GM19238 (cell line): ENCODE data around the gene NEMP1.
A peak's percentile ranks its signal among the peaks of the same experiment; 100 is the strongest.
"Not testable (repeated sequence)": the region's sequence is repeated elsewhere in the genome, so short reads cannot be mapped to it uniquely, and the experiment has no call there.

Experiments
- DNase-seq: peaks from one replicate; pipeline ENCODE4 v3.0.0; 2011; ENCODE audit warnings: low spot score; ENCODE audit not compliant: insufficient read length

The NEMP1 gene

DNA sequence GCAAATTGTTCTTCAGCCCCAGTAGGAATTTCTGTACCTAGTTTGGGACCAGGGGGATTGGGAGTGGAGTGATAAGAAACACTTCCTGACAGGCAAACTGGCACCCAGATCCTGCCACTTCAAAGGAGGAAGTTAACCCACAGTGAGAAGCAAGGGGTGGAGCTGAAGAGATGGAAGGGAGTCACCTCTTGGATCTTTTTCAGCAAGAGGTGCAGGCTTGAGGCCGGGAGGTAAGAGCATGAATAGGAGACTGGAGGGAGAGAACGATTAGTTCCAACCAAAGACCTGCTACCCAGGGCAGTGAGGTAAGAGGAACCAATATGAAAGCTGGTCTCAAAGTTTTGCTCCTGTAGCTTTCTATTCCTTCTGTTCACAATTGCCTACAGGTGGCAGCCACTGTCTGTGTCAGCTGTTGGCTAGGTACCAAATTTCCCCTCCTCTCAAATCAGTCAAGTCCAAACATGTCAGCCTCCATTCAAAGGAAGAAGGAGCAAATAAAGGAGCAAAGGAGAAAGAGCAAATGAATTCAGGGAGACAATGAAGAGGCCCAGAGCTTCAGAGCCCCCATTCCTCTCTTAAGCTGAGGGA, 47.4 kb downstream of the NEMP1 start:
- DNase-seq: peak; percentile 33

DNA sequence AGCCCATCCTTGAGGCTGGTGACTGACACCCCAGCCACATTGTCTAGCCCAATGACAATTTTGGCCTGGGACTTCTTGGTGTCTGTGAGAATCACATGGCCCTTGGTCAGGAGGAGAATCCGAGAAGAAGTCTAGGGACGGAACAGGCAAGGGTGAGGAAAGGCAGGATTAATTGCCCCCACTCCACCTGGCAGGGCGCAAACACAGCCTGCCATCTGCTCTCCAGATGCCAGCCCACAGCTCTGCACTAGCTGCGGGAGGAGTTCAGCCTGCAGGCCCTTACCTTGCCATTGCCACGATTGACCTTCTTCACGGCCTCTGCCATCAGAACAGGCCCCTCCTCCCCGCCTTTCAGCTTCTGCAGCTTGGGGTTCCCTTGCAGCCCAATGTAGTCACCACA, 49.1 kb downstream of the NEMP1 start:
- DNase-seq: no peak

DNA sequence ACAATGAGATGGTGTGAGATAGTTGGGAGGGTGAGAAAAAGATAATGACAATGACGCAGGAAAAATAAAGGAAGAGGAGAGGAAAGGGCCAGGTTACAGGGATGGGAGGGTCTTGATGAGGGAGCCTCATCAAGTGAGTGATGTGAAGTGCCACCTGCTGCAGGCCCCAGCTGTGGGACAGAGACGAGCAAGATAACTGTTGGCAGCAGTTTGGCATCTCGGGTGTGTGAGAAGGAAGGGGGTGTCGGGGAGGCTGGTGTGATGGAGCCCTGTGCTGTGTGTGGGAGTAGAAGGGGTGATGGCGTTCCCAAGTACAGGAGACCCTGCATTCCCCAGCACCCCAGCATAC, 50.8 kb downstream of the NEMP1 start:
- DNase-seq: no peak

GRCh38 chr12:57027011-57027804, 51.4 kb downstream of the NEMP1 start:
- DNase-seq: no peak

- DNase-seq: no peak
These were observed 53.4 kb downstream of the NEMP1 start for GRCh38 chr12:57025196-57025595.

- not testable (repeated sequence) for DNase-seq
These were observed 56.3 kb downstream of the NEMP1 start for GRCh38 chr12:57022324-57022723.

DNA sequence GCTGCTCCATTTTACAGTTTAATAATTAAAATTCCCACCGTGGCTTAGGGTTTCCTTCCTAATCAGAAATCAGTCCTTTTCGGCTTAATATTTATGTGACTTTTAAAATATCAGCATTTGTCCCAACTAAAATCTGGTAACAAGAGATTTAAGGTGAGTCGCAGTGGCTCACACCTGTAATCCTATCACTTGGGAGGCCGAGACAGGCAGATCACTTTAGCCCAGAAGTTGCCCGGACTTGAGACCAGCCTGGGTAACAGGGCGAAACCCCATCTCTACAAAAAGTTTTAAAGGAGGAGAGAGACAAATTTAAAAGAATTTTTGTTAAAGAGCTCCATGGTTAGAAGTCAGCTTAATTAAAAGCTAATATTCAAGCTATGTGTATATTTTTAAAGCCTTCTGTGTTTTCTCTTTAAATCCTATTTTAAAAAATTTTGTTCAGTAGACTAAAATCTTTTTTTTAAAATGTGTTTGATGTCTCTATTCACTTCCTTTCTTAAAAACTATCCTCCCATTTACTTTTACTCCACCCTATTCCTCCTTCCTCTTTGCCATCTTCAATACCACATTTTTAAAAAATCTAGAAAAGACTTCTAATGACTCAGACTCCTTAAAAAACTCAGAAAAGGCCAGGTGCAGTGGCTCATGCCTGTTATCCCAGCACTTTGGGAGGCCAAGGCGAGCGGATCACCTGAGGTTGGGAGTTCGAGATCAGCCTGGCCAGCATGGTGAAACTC, 58.4 kb downstream of the NEMP1 start:
- DNase-seq: no peak

DNA sequence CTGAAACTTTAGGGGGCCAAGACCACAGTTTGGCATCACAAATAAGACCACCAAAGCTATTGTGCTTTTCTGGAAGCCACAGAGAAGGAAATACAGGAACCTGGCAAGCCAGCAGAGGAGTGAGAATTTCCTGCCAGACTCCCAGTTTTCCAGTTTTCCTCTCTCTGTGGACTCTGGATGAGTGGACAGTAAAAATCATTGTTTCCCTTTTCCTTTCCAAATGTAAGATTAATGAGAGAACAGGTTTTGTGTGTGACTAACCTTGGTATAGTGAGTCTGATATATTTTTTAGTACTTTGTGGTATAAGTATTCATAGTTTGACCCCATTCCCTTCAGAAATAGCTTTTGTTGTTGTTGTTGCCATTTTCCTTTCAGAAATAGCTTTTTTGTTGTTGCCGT, 59.7 kb downstream of the NEMP1 start:
- no peak for DNase-seq

GRCh38 chr12:57018353-57018752, 60.2 kb downstream of the NEMP1 start:
- not testable (repeated sequence) for DNase-seq

GRCh38 chr12:57016348-57016747, 62.2 kb downstream of the NEMP1 start, which contains the start of gene TAC3:
Gene TAC3 (minus strand): TSS chr12:57016529. CDS start chr12:57015797, 732 bp downstream.
- no peak for DNase-seq

- peak; percentile 49 for DNase-seq
These were observed 65.8 kb downstream of the NEMP1 start for GRCh38 chr12:57012600-57013465.

DNA sequence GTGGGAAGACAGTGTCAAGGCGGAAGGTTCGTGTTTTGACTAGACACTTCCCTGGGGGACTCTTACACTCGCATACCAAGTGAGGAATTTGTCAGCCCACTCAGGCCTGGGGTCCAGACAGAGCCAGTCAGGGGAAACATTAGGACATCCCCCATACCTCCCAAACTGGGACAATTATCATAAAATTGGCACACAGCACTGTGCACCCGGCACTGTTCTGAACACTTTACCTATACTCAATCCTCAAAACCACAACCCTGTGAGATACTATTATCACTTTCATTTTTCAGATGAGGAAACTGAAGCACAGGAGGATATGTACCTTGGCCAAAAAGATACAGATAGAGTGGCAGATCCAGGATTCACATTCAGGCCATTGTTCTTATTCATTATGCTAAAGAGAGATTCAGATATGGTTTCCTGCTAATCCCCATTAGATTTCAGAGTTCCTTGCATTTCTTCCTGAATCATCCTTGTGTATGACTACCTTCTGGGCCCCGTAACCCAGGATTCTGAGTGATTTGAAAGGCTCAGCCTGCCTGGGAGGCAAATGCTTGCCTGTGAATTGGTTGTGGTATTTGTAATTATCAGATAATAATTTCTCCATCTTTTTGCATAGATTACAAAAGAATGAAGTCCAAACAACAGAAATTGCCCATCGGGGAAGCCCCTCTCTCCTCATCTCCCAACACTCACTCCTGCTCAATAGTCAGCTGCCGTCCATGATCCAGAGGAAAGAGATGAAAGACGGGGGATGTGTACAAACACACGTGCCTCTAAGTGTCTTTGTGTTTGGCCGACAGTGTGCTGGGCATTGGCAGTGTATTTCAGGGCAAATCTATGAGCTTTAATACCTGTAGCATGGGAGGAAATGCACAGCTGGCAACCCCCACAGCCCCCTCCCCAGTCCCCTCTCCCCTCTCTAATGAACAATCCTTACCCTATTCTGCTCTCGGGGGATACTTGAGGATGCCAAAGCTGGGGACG, 66.9 kb downstream of the NEMP1 start:
- no peak for DNase-seq

DNA sequence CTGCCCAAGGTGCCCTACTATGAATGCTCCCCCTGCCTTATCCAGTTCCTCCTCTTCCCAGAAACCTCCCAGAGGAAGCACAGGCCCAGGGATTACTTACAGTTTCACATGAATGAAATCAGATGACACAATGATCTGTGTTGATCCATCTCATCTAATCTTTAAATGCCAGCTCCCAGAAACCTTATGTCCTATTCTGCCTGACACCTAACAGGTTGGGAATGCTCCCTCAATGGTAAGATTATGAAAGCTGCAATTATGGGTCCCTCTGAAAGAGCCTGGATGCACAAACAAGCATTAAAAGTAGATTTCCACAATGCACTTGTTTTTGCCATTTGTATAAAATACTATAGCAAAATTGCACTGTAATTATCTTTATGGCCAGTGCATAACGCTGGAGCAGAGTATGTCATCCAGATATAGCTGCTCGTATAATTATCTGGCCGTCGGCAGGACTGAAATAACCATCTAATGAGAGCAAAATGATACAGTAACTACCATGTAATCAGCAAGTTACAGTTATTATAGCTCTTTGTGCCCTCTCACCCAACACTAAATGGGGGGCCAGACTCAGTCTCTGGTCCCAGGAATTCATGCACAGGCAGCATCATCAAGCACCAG, 67.9 kb downstream of the NEMP1 start:
- no peak for DNase-seq

DNA sequence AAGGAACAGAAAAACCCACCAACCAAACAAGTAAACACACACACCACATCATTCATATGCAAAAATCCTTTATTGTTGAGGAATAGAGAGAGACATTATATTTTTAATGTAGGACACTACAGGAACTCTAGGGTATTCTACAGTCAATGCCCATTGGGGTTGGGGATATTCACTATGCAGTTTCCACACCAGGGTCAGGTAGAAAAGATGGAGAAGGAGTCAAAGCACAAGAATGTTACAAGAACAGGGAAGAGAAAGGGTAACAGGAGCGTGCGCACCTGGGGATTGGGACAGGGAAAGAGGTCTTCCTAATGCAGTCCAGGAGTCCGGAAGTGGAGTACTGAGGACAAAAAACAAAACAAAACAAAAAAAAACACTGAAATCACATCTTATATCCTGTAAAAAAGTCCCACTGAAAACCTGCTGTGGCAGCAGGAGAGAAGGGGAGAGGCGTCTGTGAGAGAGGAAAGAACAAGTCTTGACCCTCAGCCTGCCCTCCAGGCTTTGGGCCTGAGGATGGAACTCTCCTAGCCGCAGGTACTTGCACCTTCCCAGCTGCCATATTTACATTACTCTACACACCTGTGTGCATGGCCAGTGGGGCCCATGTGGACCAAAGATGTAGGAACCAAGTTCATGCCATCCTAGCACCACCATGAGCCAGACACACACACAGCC, 68.5 kb downstream of the NEMP1 start:
- no peak for DNase-seq

DNA sequence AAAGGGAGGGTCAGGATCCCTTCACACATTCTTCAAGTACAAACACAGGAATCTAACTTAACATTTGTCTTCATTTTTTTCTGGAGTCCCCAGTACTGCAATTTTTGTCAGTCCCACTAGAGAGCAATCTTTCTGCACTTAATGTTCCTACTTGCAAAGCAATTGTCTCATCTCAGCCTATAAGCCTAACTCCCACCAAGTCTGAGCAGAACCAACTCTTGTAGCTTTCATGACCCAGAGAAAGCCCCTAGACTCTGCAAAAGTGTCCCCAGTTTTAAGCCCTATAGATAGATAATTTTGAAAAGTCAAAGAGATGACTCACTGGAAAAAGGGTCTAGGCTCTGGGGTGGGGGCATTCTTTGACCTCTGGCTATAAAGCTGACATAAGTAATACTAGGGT, 70.4 kb downstream of the NEMP1 start:
- no peak for DNase-seq

GRCh38 chr12:57006809-57007475, 71.6 kb downstream of the NEMP1 start:
- DNase-seq: no peak

GRCh38 chr12:57005980-57006808, 72.4 kb downstream of the NEMP1 start, which contains the start of gene ZBTB39:
Gene ZBTB39 (minus strand): TSS chr12:57006546. CDS start chr12:57004917, 1,629 bp downstream.
- peak; percentile 83 for DNase-seq
